ENCODE results near the gene RAPGEF4.

RAPGEF4 gene

GRCh38 chr2:172912266-172912665 lies 176.6 kb downstream of the RAPGEF4 start:
- no peak for DNase-seq

- no peak for DNase-seq
These were observed 178.8 kb downstream of the RAPGEF4 start for GRCh38 chr2:172914341-172915008.

- no peak for DNase-seq
These were observed 182.1 kb downstream of the RAPGEF4 start for GRCh38 chr2:172917716-172918115.

- no peak for DNase-seq
These were observed 184.1 kb downstream of the RAPGEF4 start for GRCh38 chr2:172919732-172920131.

- no peak for DNase-seq
These were observed 186.0 kb downstream of the RAPGEF4 start for GRCh38 chr2:172921532-172922236.

GRCh38 chr2:172922306-172922705 lies 186.7 kb downstream of the RAPGEF4 start:
- no peak for DNase-seq

GRCh38 chr2:172922815-172923214 lies 187.2 kb downstream of the RAPGEF4 start:
- DNase-seq = no peak

GRCh38 chr2:172924097-172924660 lies 188.5 kb downstream of the RAPGEF4 start:
- DNase-seq = no peak

GRCh38 chr2:172925600-172925999 lies 190.0 kb downstream of the RAPGEF4 start:
- no peak for DNase-seq

GRCh38 chr2:172926785-172927640 lies 191.4 kb downstream of the RAPGEF4 start:
- no peak for DNase-seq

- no peak for DNase-seq
These were observed 192.2 kb downstream of the RAPGEF4 start for GRCh38 chr2:172927641-172928357.

GRCh38 chr2:172928756-172929155 lies 193.1 kb downstream of the RAPGEF4 start:
- DNase-seq = no peak

- no peak for DNase-seq
These were observed 194.0 kb downstream of the RAPGEF4 start for GRCh38 chr2:172929644-172930043.

GRCh38 chr2:172930871-172931255 lies 195.2 kb downstream of the RAPGEF4 start:
- no peak for DNase-seq

- peak; percentile 40 for DNase-seq
These were observed 195.7 kb downstream of the RAPGEF4 start for GRCh38 chr2:172931256-172931894.

GRCh38 chr2:172931918-172932520 lies 196.4 kb downstream of the RAPGEF4 start:
- DNase-seq = peak; percentile 71

GRCh38 chr2:172937884-172938712 lies 202.5 kb downstream of the RAPGEF4 start:
- DNase-seq = no peak

- DNase-seq = no peak
These were observed 203.2 kb downstream of the RAPGEF4 start for GRCh38 chr2:172938713-172939375.

- no peak for DNase-seq
These were observed 207.9 kb downstream of the RAPGEF4 start for GRCh38 chr2:172943539-172943938.
